Measurements from ENCODE around the gene SRGAP1.

Gene SRGAP1

DNA sequence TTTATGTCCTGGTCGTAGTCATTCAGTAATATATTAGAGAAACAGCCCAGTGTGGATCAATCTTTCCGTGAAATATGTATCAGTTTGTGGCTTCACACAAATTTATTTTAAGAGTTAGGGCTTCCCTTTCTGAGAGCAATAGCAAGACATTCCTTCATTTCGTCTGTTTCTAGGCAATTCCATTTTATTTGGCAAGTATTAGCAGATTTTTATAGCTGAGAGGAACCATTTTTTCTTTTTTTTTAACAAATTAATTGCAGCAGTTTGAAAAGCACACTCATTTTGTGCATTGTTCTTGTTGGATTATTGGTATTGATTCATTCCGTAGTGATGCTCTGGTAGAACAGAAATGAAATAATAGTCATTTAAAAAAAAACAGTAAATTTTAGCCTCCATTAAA is 132.9 kb downstream of the SRGAP1 start:
- no peak for DNase-seq

DNA sequence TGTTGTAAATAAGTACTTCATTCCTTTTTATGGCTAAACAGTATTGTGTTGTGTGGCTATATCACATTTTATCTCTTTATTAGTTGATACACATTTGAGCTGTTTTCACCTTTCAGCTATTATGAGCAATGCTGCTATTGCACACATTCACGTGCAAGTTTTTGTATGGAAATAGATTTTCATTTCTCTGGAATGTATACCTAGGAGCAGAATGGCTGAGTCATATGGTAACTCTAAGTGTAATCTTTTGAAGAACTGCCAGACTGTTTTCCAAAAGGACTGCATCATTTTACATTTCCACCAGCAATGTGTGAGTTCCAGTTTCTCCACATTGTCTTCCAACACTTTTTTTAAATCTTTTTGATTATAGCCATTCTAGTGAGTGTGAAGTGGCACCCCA is 134.0 kb downstream of the SRGAP1 start:
- no peak for DNase-seq

DNA sequence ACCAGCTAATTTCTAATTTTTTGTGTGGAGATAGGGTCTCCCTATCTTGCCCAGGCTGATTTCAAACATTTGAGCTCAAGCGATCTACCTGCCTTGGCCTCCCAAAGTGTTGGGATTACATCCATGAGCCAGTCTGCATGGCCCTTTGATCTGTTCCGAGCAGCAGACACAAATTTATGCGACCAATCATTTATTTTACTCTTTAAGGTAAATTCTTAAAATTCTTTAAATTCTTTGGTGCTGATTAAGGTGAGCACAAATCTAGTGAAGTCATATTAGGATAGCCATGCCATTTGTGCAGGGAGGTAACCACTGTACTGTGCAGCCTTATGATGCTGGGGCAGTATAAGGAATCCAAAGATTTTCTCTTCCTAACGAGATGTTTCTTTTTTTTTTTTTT is 135.7 kb downstream of the SRGAP1 start:
- no peak for DNase-seq

DNA sequence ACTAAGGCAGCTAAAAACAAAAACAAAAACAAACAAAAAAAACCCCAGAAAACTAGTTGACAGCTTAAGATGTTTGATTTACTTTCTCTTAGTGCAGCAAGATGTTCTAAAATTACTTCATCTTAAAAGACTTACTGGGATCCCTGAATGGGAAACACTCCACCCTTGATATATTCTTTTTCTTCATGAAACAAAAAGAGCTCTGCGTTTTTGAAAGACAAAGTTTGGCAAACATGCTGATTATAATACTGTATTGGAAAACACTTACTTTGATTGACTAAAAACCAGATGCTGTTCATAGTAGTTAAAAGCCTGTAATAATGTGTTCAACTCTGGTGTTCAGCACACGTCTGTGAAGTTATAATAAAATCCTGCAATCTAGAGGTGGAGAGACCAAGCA is 136.8 kb downstream of the SRGAP1 start:
- no peak for DNase-seq

DNA sequence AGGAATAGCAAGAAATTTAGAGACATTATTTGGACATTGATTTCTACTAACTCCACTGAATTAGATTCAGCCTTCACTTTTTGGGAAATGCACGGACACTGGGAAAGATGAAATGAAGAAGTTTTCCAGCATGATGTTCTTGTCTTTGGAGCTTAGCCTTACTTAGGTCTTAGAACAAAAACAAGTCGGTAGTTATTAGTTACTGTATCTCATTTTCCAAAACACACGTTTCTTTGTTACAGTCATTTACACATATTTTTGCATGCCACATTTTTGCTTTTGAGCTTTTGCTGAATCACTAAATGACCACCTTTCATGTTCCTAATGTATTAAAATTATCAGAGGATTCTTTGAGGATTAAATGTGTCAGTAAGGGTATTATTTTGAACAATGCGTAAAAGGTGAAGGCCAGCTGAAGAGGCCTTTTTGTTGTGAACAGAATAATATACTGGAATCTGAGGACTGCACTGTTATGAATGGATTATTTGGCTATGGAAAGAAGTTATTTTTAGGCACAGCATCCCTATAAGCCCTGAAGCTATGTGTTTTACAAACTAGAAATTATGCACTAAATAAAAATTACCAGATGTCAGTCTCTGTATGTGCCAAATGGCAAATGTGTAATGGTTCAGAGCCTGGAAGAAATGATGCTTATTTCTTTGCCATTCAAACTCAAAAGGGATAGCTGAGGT is 138.2 kb downstream of the SRGAP1 start:
- no peak for DNase-seq

DNA sequence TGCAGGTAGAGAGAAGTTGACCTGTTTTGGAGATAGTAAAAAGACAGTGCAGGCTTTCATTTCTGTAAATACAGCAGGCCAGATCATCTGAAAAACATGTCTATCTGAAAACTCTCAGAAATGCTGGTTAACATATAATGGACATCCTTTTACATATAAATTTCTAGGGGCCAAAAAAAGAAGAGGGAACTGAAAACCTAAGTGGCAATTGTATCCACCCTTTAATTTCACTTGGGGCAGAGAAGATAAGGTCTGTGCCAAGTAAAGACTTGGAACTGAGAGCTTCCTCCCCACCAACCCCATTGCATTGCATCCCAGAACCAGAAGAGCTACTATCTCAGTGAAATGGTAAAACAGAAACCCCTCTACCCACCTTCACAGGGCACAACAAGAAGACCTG is 141.0 kb downstream of the SRGAP1 start:
- no peak for DNase-seq

DNA sequence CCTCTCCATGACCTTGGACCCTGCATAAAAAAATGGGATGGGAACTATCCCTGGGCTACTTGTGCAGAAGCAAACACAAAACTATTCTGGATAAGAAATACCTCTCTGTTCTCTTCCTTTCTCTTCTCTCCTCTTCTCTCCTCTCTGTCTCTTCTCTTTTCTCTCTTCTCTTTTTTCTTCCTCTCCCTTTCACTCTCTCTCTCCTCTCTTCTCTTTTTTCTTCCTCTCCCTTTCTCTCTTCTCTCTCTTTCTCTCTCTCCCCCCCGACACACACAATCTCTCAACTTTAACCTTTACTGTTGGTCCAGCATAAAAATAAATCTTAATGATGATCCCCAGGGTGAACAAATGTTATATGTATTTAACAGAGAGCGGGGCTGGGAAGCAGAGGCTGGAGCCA is 141.4 kb downstream of the SRGAP1 start:
- no peak for DNase-seq

DNA sequence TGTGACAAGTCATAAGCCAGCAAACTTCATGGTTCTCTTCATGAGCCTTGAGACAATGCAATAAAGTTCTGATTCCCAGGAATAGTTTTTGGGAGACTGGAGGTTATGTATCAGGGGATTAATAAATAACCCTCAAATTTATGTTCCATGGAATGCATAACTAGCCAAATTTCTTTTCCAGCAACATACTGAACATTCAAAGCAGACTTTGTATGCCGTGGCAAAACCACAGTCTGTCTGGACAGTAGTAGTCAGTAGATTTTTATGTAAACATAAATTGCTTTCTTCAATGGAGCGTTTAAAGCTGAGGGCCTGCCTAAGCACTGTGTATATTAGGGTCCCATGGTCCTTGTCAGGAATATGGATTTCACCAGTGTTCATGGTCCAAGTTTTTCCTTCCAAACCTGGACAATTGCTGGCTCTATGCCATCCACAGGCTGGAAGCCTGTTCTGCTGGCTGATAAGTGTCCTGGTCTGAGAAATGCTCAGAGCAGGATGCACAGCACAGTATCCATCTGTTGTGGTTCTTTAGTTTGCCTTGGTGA is 144.9 kb downstream of the SRGAP1 start:
- DNase-seq = no peak

DNA sequence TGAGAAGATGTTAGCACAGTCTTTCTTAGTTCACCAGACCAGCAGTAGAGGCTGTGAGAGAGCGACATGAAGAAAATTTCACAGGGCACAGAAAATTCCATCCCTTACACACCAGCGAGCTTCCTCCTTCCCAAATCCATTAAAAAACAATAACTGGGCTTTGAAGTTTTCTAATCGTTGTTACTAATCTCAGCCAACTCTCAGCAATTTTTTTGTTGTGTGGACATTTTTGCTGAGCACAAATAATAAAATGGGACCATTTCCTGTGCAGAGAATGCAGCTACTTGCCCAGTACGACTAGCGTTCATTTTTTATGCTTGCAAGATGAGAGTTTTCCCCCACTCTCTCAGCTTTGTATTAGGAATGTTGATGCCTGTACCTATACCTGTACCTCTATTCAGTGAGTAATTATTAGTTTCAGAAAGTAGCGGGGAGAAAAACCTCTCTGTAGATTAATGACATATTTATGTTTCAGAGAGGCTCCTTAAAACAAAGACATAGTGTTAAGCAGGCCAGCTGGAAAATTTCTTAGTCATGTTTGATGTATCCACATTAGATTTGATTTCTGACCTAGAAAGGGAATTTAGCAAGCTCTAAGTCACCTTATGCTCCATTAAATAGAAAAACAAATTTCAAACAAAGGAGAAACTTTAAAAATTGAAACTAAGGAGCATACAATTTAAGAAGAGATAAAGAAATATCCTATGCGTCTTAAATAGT is 146.5 kb downstream of the SRGAP1 start:
- DNase-seq = no peak

DNA sequence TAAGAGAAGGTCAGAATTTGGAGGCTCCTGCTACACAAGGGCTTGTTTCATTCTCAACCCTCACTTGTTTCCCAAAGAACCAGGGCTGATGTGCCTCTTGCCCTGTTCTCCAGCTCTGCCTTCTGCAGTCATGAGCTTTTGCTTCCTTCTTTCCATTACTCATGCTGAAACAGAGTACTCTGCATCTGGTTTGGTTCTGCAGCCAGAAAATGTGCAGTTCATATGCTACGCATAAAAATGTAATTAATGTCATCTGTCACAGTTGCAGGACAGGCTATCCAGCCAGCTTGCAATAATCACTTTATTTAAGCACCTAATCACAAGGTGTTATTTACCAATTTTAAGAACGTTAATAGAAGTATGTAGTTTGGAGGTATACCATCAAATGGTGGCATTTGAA is 150.2 kb downstream of the SRGAP1 start:
- no peak for DNase-seq

DNA sequence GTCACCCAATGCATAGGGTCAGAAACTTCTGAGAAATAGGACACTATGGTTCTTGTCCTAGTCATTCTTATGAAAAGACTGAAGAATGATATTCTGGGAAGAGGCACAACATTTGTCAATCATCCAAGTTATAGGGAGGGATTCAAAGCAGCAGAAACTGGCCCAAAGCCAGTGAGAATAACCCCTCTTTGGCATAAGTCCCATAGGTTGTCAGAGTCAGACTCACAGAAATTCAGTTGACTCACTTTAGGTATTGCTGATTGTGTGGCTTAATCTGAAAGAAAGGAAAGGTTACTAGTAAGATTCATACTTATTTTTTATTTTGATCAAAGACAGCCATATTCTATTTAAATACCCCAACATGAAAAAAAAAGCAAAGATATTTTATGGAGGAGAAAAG is 151.0 kb downstream of the SRGAP1 start:
- DNase-seq = no peak

DNA sequence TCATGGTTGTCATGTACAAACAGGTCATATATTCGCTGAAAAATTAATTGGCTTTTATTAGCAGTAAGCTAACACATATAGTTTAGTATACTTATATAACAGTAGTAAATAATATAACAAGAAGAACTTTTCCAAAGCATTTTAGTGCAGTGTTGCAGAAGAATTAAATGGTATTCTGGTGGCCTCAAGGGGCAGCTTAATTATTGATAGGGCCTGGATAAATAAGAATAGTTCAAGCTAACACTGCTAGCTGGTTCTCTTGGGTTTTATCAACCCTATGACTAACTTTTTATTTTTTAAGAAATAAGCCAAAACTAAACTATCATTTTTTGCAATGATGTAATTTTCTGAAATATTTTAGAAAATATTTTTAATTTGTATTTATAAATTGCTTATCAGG is 152.1 kb downstream of the SRGAP1 start:
- no peak for DNase-seq

DNA sequence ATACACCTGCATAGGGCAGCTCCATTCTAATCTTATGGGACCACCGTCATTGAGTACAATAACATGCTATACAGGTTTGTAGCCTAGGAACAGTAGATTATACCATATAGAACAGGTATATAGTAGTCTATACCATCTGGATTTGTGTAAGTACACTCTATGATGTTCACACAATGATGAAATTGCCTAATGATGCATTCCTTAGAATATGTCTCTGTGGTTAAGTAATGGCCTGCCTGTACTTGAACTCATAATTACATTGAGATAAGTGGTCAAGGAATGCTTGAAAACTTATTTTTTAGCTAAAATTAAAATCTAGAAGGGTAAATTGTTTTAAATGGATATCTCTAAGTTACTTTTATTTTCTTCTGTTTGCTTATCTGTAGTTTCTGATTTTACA is 152.7 kb downstream of the SRGAP1 start:
- DNase-seq = no peak

DNA sequence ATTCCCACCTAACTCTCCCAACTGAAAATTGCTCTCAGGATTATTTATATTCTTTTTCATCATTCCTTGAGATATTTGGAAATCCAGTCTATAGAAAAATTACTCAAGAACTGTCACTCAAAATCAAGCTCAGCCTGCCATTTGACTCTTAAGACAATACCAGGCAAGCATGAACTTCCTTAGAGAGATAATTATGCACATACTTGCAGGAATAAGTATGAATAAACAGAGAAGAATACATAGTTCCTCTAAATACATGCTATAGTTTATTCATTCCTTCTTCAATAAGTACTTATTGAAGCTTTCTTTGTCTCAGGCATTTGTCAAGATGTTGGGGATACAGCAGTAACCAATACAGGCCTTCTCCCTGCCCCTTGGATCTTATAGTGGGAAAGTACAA is 154.1 kb downstream of the SRGAP1 start:
- no peak for DNase-seq

DNA sequence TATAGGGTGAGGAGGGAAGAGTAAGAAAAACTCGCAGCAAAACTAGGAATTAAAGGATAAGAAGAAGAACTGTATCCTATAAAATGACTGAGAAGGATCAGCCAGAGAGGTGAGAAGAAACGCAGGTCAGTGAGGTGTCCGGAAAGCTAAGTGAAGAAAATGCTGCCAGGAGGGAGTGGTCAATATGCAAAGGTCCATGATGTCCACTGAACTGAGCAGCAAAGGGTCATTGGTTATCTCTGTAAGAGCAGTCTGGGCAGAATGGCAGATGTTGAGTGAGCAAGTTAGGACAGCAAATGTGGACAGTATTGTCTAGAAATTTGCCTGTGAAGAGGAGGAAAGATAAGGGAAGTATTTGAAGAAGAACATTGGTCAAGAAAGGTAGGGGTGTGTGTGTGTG is 155.4 kb downstream of the SRGAP1 start:
- DNase-seq = no peak

DNA sequence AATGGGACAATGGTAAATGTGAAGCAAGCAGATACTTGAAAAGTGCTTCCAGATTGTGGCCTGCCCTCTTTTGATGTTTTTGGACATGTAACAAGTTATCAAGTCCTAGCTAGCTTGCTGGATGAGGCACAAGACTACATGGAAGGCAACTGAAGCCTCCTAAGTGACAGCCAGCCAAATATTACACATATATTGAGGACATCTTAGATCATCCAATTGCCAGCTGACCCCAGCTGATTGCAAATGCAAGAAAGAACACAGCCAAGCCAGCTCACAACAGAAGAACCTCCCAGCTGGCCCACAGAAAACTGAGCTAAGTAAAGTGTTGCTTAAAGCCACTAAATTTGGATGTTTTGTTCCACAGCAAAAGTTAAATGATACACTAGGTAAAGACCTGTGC is 156.9 kb downstream of the SRGAP1 start:
- no peak for DNase-seq

DNA sequence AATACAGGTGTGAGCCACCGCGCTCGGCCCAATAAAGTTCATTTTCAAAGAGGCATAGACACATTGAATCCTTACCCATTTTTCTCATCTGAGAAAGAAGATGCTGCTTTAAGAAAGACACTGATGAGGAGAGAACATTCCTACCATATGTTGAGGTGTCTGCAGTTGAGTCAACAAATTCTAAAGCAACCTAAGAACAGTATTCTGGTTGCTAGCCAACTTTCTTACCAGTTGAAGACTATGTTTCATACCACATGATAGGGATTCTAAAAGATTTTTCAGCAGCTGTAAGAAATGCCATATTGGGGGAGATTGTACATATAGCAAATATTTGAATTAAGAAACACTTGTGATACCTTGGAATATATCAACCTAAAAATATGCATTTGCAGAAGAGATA is 160.1 kb downstream of the SRGAP1 start:
- no peak for DNase-seq

DNA sequence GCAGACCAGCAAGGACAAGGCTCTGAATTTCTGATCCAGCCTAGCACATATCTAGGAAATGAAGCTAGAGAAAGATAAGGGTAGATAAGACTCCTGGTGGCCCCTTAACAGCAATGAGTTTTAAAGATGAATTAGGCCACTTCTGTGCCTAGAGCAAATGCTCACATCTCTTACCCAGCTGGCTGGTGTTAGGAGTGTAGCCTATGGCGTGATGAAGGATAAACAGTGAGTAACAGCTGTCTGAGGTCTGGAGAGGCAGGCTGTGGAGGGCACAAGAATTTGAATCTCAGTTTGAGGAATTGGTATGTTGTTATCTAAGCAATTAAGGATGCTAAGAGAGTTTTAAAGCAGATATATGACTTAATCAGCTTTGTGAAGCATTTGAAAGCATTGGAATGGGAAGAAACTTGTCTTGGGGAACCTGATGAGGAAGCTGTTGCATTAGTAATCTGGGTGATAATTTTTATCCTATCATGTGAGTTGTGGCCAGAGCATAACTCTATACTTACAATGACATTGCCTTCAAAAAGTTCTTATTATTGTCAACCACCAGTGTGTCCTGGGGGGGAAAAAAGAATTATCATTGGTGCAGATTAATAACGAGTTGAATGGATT is 161.8 kb downstream of the SRGAP1 start:
- DNase-seq = no peak

DNA sequence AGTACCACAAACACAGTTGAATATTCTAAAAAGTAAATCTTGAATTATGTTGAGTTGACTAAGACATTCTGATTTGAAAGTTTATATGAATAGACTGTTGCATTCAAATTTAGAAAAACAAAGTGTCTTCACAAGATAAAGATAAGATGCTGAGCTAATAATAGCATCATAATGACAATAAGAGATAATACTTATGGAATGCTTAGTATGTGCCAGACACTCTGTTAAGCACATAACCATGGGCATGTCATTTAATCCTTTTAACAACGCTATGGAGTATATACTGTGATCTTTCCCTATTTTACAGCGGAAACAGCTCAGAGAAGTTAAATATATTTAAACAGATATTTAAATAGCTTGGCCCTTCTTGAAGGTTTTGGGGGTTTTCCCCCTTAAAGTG is 163.4 kb downstream of the SRGAP1 start:
- DNase-seq = no peak

DNA sequence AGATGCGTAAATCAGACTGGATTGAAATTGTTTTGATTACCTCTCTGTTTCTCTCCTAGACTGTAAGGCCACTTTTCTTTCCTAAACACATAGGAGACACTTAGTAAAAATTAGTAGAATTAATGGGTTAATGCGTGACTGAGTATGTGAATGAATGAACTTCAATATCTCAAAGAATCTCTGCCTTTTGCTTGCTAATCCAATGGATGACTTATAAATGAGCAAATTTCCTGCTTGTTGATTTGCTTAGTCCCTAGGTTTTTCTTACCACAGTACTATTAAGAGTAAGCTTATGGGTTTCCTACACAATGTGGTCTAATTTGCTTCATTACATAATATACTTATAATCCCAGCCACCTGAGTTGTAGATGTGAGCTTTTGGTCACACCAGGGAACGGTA is 164.1 kb downstream of the SRGAP1 start:
- no peak for DNase-seq

DNA sequence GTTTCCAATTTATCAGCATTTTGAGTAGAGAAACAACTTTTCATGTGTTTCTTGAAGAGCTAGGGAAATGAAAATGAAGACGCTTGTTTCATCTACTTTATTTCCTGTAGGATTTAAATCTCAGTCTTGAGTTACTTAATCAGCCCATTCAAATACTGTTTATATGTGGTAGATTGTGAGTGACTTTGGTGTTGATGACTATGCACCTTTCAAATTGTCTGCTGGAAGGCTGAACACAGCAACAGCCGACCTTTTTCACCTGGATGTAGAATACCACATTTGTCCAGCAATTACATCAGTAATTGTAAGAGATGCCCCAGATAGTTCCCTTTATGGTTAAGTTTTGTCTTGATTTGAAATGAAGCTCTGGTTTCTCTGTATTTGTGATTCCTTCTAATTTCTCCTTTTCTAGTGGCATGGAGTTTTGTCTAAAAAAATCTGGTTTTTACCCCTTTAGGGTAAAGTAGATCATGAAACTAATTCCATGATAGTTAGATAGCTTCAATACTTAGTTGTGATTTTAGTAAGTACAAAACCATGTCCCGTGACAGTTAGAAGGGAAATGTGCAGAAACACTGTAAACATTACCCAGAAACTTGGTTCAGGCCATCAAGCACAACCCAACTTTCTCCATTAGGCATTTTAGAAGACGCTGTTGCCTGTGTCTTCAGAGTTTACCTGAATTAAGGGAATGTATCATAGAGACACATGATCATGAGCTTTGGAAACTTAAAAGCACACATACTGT is 165.0 kb downstream of the SRGAP1 start:
- DNase-seq = no peak

DNA sequence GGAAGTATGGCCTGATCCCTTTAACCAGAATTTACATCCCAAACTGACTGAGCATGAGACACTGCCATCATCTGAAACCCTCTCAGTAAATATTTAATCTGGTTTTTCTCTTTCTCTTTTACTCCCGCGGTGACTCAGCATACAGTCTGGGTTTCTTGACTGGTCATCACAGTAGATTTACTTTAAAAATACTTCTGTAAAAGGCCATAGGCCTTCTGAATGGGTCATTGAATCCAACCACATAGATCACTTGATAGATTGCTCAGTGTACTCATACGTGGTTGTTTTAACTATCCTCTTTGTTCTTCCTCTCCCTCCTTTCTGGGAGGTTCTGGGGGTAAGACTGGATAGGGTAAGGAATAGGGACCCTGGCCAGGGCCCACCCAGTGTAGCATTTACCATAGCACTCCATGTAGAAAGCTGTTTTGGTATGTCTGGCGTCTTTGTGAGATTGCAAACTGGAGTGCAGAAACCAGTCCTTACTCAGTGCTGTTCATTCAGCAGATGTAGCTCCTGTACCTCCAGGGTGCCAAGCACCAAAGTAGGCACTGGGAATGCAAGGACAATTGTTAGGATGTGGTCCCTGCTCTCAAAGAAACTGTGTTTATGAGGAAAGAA is 165.7 kb downstream of the SRGAP1 start:
- no peak for DNase-seq

DNA sequence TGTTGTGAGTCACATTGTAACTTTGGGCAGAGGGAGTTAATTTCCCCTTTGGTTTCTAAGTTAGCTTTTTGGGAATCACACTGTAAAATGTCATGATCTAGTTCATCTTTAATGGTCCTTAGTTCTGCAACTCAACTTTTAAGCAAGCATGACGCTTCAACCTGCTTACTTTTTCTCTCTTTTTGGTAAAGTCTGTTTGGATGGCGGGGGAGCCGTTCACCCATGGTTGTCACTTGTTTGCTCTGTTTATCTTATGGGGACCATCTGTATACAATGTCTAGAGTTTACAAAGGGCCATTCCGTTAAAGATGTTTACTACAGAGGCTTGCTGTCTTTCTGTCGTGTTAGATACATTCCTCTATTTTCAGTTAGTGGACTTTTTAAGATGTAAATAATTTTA is 172.0 kb downstream of the SRGAP1 start:
- DNase-seq = no peak
